ELR (cell line): ENCODE results near the gene PIAS1.
A peak's percentile ranks its signal among the peaks of the same experiment; 100 is the strongest.

Experiments used
- DNase-seq: peaks from one replicate; pipeline ENCODE4 v3.0.0-alpha.2; 2015; ENCODE audit warnings: low read depth

The PIAS1 gene

GRCh38 chr15:68062946-68063465 lies 8.9 kb downstream of the PIAS1 start:
- no peak for DNase-seq

- DNase-seq, result no peak
Measured at GRCh38 chr15:68063606-68064005, 9.5 kb downstream of the PIAS1 start.

- no peak for DNase-seq
Measured at GRCh38 chr15:68073576-68074288, 19.6 kb downstream of the PIAS1 start.

GRCh38 chr15:68075764-68076385 lies 21.8 kb downstream of the PIAS1 start:
- DNase-seq, result no peak

GRCh38 chr15:68078365-68078764 lies 24.2 kb downstream of the PIAS1 start:
- no peak for DNase-seq

DNA sequence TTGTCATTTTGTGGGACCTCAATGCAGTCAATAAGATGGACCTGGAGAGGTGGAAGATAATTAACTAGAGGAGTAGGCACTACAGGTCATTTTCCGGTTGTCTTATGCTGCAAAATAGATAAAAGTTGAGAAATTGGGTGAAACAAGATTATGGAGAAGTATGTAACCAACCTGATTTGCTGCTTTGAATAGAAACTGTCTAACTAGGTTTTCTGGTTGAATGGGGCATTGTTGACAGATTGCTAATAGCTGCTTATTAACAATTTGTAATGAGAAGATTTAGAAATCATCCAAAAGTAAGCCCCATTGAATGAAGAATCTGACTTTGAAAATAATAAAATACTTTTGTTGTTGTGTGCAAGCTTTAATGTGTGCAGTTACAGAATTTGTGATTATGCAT lies 26.2 kb downstream of the PIAS1 start:
- no peak for DNase-seq

- no peak for DNase-seq
Measured at GRCh38 chr15:68080783-68081182, 26.7 kb downstream of the PIAS1 start.

DNA sequence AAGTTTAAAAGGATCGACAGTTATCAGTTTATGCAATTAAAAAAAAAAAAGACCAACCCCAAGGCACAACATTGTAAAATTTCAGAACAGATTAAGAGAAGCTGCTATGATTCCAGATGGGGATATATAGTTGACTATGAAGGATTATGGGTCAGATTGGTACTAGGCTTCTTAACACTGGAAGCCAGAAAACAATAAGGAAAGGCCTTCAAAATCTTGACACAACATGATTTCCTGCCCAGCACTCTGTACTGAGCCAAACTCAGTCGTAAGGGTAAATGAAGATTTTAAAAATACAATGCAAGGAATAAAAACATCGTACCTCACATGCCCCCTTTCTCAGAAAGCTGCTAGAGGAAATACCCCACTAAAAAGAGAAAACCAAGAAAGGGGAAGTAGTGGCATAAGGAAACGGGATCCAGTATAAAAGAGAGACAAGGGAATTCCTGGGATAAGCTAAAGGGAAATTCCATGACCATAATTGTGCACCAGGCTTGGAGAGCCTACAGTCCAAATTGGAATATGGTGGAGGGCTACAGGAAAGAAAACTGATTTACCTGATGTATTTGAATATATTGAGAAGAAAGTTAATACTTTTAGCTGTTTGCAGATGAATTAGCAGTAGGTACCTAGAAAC lies 27.9 kb downstream of the PIAS1 start:
- no peak for DNase-seq

DNA sequence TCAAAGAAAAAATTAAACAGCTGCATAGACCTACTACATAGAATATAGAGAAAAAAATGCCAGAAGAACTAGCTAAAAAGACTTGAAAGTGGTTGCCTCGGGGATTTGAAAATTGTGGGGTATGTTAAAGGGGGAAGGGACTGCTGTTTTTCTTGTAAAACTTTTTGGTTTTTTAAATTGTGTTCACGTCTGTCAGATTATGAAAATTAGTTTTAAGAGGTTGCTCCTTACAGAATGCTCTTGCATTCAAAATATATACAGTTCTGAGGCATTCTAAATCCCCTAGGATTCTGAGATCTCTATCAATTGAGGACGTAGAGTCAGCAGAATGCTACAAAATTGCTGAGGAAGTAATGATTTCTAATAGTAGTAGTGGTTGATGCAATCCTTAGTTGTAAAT lies 28.6 kb downstream of the PIAS1 start:
- no peak for DNase-seq

DNA sequence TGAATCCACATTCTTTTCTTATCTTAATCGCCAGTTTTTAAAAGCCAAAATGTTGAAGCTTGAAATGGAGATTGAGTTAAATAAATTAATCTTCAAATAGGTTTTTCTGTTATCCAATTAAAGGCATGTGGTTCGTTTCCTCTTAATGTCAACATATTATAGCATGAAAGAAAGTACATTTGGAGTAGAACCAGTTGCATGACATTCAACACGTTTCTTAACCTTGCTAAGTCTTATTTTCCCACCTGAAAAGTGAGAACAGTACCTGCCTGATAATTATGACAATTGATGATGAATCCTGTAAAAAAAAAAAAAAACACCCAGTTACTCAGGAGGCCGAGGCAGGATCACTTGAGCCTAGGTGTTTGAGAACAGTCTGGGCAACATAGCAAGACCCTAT lies 29.3 kb downstream of the PIAS1 start:
- DNase-seq, result no peak

DNA sequence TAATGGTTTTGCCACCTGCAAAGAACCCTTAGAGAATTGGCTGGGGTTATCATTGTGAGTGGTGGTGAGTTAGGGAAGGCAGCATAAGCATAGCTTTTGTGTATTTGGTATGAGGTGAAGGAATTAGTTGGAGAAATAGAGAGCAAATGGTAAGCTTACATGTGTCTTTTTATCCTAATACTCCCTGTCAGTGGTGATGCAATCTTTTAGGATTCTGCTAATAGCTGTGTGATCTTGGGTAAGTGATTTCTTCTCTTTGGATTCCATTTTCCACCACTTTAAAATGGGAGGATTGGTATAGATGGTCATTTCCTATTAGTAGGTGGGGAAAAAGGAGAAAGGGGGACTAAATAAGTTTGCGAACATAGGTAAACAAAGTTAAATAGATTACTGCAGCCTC lies 30.9 kb downstream of the PIAS1 start:
- DNase-seq, result no peak

DNA sequence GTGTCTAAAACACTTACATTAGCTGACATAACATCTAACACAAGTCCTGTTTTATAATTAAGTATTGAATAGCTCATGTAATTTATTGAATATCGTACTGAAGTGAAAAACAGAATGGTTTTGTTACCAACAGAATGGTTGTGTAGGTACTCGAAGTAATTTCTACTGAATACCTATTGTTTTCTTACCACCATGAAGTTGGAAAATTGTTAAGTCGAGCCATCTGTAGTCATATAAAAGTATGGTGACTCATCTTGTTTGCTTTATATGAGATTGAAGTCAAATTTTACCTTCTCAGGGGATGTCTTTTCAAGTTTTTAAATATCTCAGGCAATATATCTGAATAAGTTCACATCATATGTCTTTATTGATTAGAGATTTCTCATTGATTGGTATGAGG lies 37.6 kb downstream of the PIAS1 start:
- no peak for DNase-seq

GRCh38 chr15:68096099-68096498 lies 42.0 kb downstream of the PIAS1 start:
- no peak for DNase-seq

GRCh38 chr15:68097029-68097428 lies 42.9 kb downstream of the PIAS1 start:
- no peak for DNase-seq

GRCh38 chr15:68098465-68098864 lies 44.4 kb downstream of the PIAS1 start:
- no peak for DNase-seq

DNA sequence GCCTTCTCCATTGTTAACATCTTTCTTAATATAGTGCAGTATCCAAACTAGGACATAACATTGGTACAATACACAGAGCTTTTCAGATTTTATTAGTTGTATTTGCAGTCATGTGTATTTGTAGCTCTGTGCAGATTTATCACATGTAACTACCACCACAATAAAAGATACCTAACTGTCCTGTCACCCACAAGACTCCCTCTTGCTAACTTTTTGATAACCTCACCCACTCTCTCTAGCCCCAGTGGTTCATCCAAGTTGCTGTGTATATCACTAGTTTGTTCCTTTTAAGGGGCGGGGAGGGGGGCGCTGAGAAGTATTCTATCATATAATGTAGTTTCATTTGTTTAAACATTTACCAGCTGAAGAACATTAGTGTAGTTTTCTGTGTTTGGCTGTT lies 46.1 kb downstream of the PIAS1 start:
- DNase-seq, result no peak

DNA sequence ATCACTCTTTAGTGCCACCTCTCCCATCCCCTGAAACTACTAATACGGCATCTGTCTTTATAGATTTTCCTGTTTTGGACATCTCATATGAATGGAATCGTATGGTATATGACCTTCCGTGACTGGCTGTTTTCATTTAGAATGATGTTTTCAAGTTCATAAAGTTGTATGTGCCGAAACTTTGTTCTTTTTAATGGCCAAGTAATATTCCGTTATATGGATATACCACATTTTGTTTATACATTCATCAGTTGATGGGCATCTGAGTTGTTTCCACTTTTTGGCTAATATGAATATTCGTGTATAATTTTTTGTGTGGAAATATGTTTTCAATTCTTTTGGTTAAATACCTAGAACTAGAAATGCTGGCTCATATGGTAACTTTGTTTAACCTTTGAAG lies 49.5 kb downstream of the PIAS1 start:
- DNase-seq, result no peak

DNA sequence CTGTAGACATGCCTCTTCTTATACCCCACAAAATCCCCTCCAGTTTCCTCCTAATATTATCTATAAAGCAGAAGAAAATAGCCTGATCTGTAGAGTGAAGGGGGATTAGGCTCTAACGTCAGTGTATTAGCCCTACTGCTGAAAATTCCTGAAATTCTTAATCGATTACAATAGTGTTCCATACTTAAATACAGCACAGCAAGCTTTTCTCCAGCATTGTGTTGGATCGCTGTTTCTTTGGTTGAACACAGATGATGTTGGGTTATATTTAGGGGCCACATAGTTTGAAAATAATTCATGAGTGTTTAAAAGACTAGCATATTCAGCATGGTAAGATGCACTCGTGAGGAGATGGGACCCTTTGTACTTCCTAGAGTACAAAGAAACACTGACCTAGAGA lies 52.5 kb downstream of the PIAS1 start:
- peak; percentile 56 for DNase-seq

GRCh38 chr15:68107142-68107541 lies 53.0 kb downstream of the PIAS1 start:
- no peak for DNase-seq

DNA sequence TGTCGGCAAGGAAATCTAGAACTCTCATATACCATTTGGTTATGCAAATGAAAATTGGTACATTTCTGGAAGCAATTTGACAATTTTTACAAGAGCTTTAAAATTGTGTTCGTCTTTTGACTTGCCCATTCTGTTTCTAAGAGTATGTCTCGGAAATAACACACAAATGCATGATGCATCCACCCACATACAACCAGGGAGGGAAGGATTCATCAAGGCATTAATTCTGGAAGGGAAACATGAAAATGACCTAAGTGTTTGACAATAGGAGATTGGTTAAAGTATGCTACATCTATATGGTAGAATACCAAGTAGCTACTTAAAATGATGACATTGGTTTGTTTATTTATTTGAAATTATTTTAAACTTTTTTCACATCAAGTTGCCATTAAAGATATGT lies 58.6 kb downstream of the PIAS1 start:
- peak; percentile 40 for DNase-seq

DNA sequence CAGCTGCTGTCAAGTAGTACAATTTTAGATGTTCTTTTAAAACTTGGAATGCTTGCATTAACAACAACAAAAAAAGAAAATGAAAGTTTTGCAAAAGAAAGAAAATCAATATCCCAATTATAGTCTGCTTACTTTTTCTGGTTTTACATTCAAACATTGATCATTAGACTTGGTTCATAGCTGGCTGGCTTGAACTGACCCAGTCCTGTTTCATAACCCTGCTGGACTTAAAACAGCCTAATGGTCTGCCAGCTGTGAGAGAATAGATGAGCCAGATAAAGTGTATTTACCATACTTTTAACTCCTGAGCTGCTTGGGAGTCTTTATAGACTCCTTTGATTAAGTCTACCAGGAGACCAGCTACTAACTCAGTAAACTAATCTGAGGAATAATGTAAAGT lies 59.2 kb downstream of the PIAS1 start:
- DNase-seq, result peak; percentile 15

GRCh38 chr15:68113751-68114150 lies 59.6 kb downstream of the PIAS1 start:
- no peak for DNase-seq

DNA sequence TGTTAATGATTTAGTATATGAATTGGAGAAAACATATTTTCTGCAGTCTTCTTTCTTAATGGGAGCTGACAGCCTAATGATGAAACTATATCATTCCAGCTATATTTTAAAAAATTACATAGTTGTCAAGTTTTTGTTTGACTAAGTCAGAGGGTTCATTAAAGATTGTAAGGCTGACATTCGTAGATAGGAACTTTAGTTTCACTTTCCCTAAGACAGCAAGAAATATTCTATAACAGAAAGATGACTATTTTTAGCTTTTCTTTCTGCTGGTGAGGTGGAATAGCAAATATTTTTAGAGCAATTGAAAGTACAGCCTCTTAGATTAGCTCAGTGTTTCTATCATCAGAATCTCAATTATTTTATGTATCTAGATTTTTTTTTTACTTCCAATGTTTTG lies 60.2 kb downstream of the PIAS1 start:
- peak; percentile 41 for DNase-seq
